Mesenchymal stem cell (in vitro differentiated cells and primary cell): Measurements from ENCODE around the gene CYP4F2. TPM values are rescaled to one million over a fixed set of nuclear protein-coding genes. Genes with fewer than 3 reads are reported as not detected.
"Not testable (repeated sequence)": the region's sequence is repeated elsewhere in the genome, so short reads cannot be mapped to it uniquely, and the experiment has no call there.

ENCODE experiments used
- DNase-seq: peaks from one replicate; pipeline ENCODE4 v3.0.0-alpha.2; 2013
- H2AFZ ChIP-seq: one replicate; pipeline ENCODE4 v1.6.1; 2013; ENCODE audit warnings: low read depth, mild to moderate bottlenecking, control low read depth, inconsistent platforms, low read length, moderate library complexity
- H2AK5ac ChIP-seq: 2 replicates; pipeline ENCODE4 v1.6.1; 2013; ENCODE audit warnings: low read length, moderate library complexity, mild to moderate bottlenecking, inconsistent platforms; ENCODE audit not compliant: severe bottlenecking
- H2BK120ac ChIP-seq: one replicate; pipeline ENCODE4 v1.6.1; 2013; ENCODE audit warnings: low read depth, mild to moderate bottlenecking, inconsistent platforms, low read length, moderate library complexity
- H2BK12ac ChIP-seq, 2 experiments: one replicate each; pipeline ENCODE4 v1.6.1; 2013; ENCODE audit warnings: inconsistent platforms in 2 of 2, low read length in 2 of 2, mild to moderate bottlenecking in 2 of 2, moderate library complexity in 2 of 2, control low read depth in 1 of 2
- H2BK15ac ChIP-seq: one replicate; pipeline ENCODE4 v1.6.1; 2013; ENCODE audit warnings: mild to moderate bottlenecking, low read depth, inconsistent platforms; ENCODE audit not compliant: poor library complexity, severe bottlenecking
- H2BK5ac ChIP-seq: 2 replicates; pipeline ENCODE4 v1.6.1; 2013; ENCODE audit warnings: low read depth, mild to moderate bottlenecking, low read length, control low read depth, inconsistent platforms; ENCODE audit not compliant: poor library complexity, severe bottlenecking
- H3K14ac ChIP-seq, 2 experiments: one replicate each; pipeline ENCODE4 v1.6.1; 2013; ENCODE audit warnings: inconsistent platforms in 2 of 2, low read length in 2 of 2, control low read depth in 1 of 2, mild to moderate bottlenecking in 1 of 2, moderate library complexity in 1 of 2
- H3K18ac ChIP-seq, 2 experiments: one replicate each; pipeline ENCODE4 v1.6.1; 2013; ENCODE audit warnings: inconsistent platforms in 2 of 2, low read length in 2 of 2, control low read depth in 1 of 2, low read depth in 1 of 2, mild to moderate bottlenecking in 1 of 2
- H3K23ac ChIP-seq, 2 experiments: one replicate each; pipeline ENCODE4 v1.6.1; 2013; ENCODE audit warnings: inconsistent platforms in 2 of 2, low read length in 2 of 2, mild to moderate bottlenecking in 2 of 2, moderate library complexity in 2 of 2, control low read depth in 1 of 2
- H3K27ac ChIP-seq: 2 replicates; pipeline ENCODE4 v1.5.1; 2013; ENCODE audit warnings: mild to moderate bottlenecking, moderate library complexity, low read length, control low read depth, inconsistent platforms; ENCODE audit not compliant: poor library complexity, severe bottlenecking
- H3K27me3 ChIP-seq, 2 experiments: 2 replicates each; pipeline versions ENCODE4 v1.6.1 to v1.7.0; 2013; ENCODE audit warnings: low read length in 2 of 2, mild to moderate bottlenecking in 2 of 2, moderate library complexity in 2 of 2, control low read depth in 1 of 2, inconsistent platforms in 1 of 2; ENCODE audit not compliant: control insufficient read depth in 1 of 2, insufficient read depth in 1 of 2
- H3K36me3 ChIP-seq, 2 experiments: 2 replicates each; pipeline versions ENCODE4 v1.6.1 to v1.7.0; 2013; ENCODE audit warnings: low read length in 2 of 2, control low read depth in 1 of 2, inconsistent platforms in 1 of 2, low read depth in 1 of 2, mild to moderate bottlenecking in 1 of 2; ENCODE audit not compliant: insufficient read depth in 2 of 2, control insufficient read depth in 1 of 2
- H3K4ac ChIP-seq, 2 experiments: one replicate each; pipeline ENCODE4 v1.6.1; 2013; ENCODE audit warnings: inconsistent platforms in 2 of 2, low read length in 2 of 2, mild to moderate bottlenecking in 2 of 2, moderate library complexity in 2 of 2, control low read depth in 1 of 2, low read depth in 1 of 2
- H3K4me1 ChIP-seq: 2 replicates; pipeline ENCODE4 v1.6.1; 2013; ENCODE audit warnings: low read depth, low read length, control low read depth; ENCODE audit not compliant: control insufficient read depth, insufficient read depth
- H3K4me2 ChIP-seq: 2 replicates; pipeline ENCODE4 v1.6.1; 2013; ENCODE audit warnings: low read length, mild to moderate bottlenecking, inconsistent platforms; ENCODE audit not compliant: poor library complexity, severe bottlenecking
- H3K4me3 ChIP-seq, 2 experiments: 2 replicates each; pipeline versions ENCODE4 v1.5.1 to v1.7.0; 2013; ENCODE audit warnings: low read length in 2 of 2, mild to moderate bottlenecking in 2 of 2, control low read depth in 1 of 2, low read depth in 1 of 2; ENCODE audit not compliant: insufficient read depth in 1 of 2
- H3K79me1 ChIP-seq: replicated peaks from 2 replicates; pipeline ENCODE4 v1.6.1; 2013; ENCODE audit warnings: mild to moderate bottlenecking, control low read depth, low read length, inconsistent platforms; ENCODE audit not compliant: poor library complexity, severe bottlenecking
- H3K9ac ChIP-seq: 2 replicates; pipeline ENCODE4 v1.7.0; 2013; ENCODE audit warnings: mild to moderate bottlenecking, low read length, moderate library complexity
- H3K9me3 ChIP-seq: 2 replicates; pipeline ENCODE4 v1.7.0; 2013; ENCODE audit warnings: mild to moderate bottlenecking, low read length; ENCODE audit not compliant: control insufficient read depth
- H4K8ac ChIP-seq: one replicate; pipeline ENCODE4 v1.6.1; 2013; ENCODE audit warnings: inconsistent platforms, mild to moderate bottlenecking, low read length, moderate library complexity
- H4K91ac ChIP-seq: one replicate; pipeline ENCODE4 v1.6.1; 2013; ENCODE audit warnings: mild to moderate bottlenecking, low read length, inconsistent platforms
- WGBS: methylation state at CpG from one replicate; pipeline ENCODE4 v1.1.7; 2013; ENCODE audit warnings: mixed read lengths; 5-methylcytosine and 5-hydroxymethylcytosine counted together
- small RNA-seq: library from polyadenylated mRNA; stranded (forward); fragments of <200 nt; extraction: miRNeasy Mini kit (QIAGEN cat#:217004); gene quantifications from one replicate; pipeline ENCODE3, GENCODE V24; 2013; ENCODE audit warnings: low read depth

The CYP4F2 gene

GRCh38 chr19:15828611-15829305, 69.1 kb downstream of the CYP4F2 start:
- H3K27ac ChIP-seq, H2BK12ac ChIP-seq, H2AK5ac ChIP-seq, H3K36me3 ChIP-seq, H4K8ac ChIP-seq, H3K18ac ChIP-seq, H3K4ac ChIP-seq, H3K4me2 ChIP-seq, DNase-seq, H3K27me3 ChIP-seq, H2AFZ ChIP-seq, H3K23ac ChIP-seq, H2BK15ac ChIP-seq, H2BK5ac ChIP-seq, H3K9ac ChIP-seq, H4K91ac ChIP-seq, H3K79me1 ChIP-seq, H3K4me1 ChIP-seq, H3K9me3 ChIP-seq, H3K4me3 ChIP-seq, H2BK120ac ChIP-seq, H3K14ac ChIP-seq: not testable (repeated sequence)
- 59% methylated on average over 13 of the region's 13 CpGs for WGBS

GRCh38 chr19:15828121-15828610, 69.7 kb downstream of the CYP4F2 start:
- no peak overlapping the region for H4K91ac ChIP-seq
- no peak overlapping the region for H2BK5ac ChIP-seq
- no peak overlapping the region for H3K27ac ChIP-seq
- H2BK12ac ChIP-seq: no peak overlapping the region
- H3K4me1 ChIP-seq: no peaks in the 10 kb centered on the region
- H2BK120ac ChIP-seq: no peak overlapping the region
- 88% methylated on average over 7 of the region's 7 CpGs for WGBS
- H2BK15ac ChIP-seq: no peak overlapping the region
- H3K4me2 ChIP-seq: no peak overlapping the region
- H3K27me3 ChIP-seq: peaks cover 0 to 6% of the 10 kb centered on the region in 2 experiments
- H2AK5ac ChIP-seq: no peak overlapping the region
- H3K9ac ChIP-seq: no peak overlapping the region
- H3K79me1 ChIP-seq: no peaks in the 10 kb centered on the region
- no peak overlapping the region for H4K8ac ChIP-seq
- DNase-seq: no peak
- H2AFZ ChIP-seq: no peak overlapping the region
- H3K4ac ChIP-seq: no peak overlapping the region
- H3K4me3 ChIP-seq: no peak overlapping the region
- no peaks in the 10 kb centered on the region for H3K9me3 ChIP-seq
- H3K23ac ChIP-seq: no peak overlapping the region
- H3K18ac ChIP-seq: no peak overlapping the region
- no peaks in the 10 kb centered on the region for H3K36me3 ChIP-seq
- H3K14ac ChIP-seq: no peak overlapping the region

Small RNAs within 50 kb of the gene (small RNA-seq; reads per million reads assigned to genes)
- not detected for gene CYP4F36P
